Keratinocyte (primary cell): ENCODE data around the gene PITX1. TPM values are rescaled to one million over a fixed set of nuclear protein-coding genes. Genes with fewer than 3 reads are reported as not detected.

ENCODE experiments used
- DNase-seq: peaks from one replicate; pipeline ENCODE4 v3.0.0-alpha.2; 2011; ENCODE audit warnings: low read depth, missing footprints, low spot score
- FAIRE-seq: peaks from 2 replicates; lab custom pipeline; 2011; peaks lifted over from hg19 to GRCh38; lab: Jason Lieb, UNC
- H2AFZ ChIP-seq: 2 replicates; pipeline ENCODE4 v1.6.0; 2012; ENCODE audit warnings: low read length, control low read depth, inconsistent platforms; ENCODE audit not compliant: control insufficient read depth
- H3K27ac ChIP-seq: 2 replicates; pipeline ENCODE4 v1.5.1; 2011; ENCODE audit warnings: low read length; ENCODE audit not compliant: control insufficient read depth, insufficient read depth
- H3K27me3 ChIP-seq: 3 replicates; pipeline ENCODE4 v1.6.0; 2011; ENCODE audit warnings: low read length; ENCODE audit not compliant: control insufficient read depth, insufficient read depth; ENCODE audit errors: extremely low read depth
- H3K36me3 ChIP-seq, 2 experiments: 2 replicates in 1 of 2; 3 replicates in 1 of 2; pipeline ENCODE4 v1.5.1; 2011; ENCODE audit warnings: low read length in 2 of 2, mild to moderate bottlenecking in 1 of 2; ENCODE audit not compliant: control insufficient read depth in 2 of 2, insufficient read depth in 2 of 2; ENCODE audit errors: extremely low read depth in 1 of 2
- H3K4me1 ChIP-seq: 3 replicates; pipeline ENCODE4 v1.5.1; 2011; ENCODE audit warnings: low read length; ENCODE audit not compliant: control insufficient read depth, insufficient read depth; ENCODE audit errors: extremely low read depth
- H3K4me2 ChIP-seq: 3 replicates; pipeline ENCODE4 v1.6.0; 2011; ENCODE audit warnings: low read depth, low read length; ENCODE audit not compliant: control insufficient read depth, insufficient read depth; ENCODE audit errors: extremely low read depth
- H3K4me3 ChIP-seq, 3 experiments: fragments of 200-600 bp in 1 of 3; sonication (generic) in 1 of 3; 2 replicates in 2 of 3; 3 replicates in 1 of 3; pipeline ENCODE4 v1.5.1; 2011 to 2016; ENCODE audit warnings: low read length in 3 of 3, mild to moderate bottlenecking in 3 of 3, control low read depth in 2 of 3, inconsistent platforms in 1 of 3, low read depth in 1 of 3, mixed read lengths in 1 of 3, mixed run types in 1 of 3, moderate library complexity in 1 of 3; ENCODE audit not compliant: control insufficient read depth in 2 of 3, insufficient read depth in 2 of 3; ENCODE audit errors: extremely low read depth in 1 of 3
- H3K79me2 ChIP-seq: 2 replicates; pipeline ENCODE4 v1.6.0; 2012; ENCODE audit warnings: low read length; ENCODE audit not compliant: control insufficient read depth, insufficient read depth
- H3K9ac ChIP-seq: 3 replicates; pipeline ENCODE4 v1.6.0; 2011; ENCODE audit warnings: low read length; ENCODE audit not compliant: control insufficient read depth, insufficient read depth; ENCODE audit errors: extremely low read depth
- H3K9me1 ChIP-seq: 3 replicates; pipeline ENCODE4 v1.6.0; 2011; ENCODE audit warnings: low read length; ENCODE audit not compliant: control insufficient read depth, insufficient read depth; ENCODE audit errors: extremely low read depth
- H3K9me3 ChIP-seq: 2 replicates; pipeline ENCODE4 v1.5.1; 2012; ENCODE audit warnings: low read depth, low read length; ENCODE audit not compliant: control insufficient read depth
- H4K20me1 ChIP-seq: 3 replicates; pipeline ENCODE4 v1.6.0; 2011; ENCODE audit warnings: low read length; ENCODE audit not compliant: control insufficient read depth, insufficient read depth; ENCODE audit errors: extremely low read depth
- CTCF ChIP-seq, 3 experiments: IDR thresholded peaks in 1 of 3; conservative IDR thresholded peaks in 1 of 3; optimal IDR thresholded peaks in 1 of 3; 2 replicates in 2 of 3; 3 replicates in 1 of 3; pipeline versions ENCODE3 to v1.5.1; 2011; ENCODE audit warnings: low read length in 3 of 3, mild to moderate bottlenecking in 3 of 3, moderate library complexity in 2 of 3, control low read depth in 1 of 3, inconsistent platforms in 1 of 3; ENCODE audit not compliant: insufficient read depth in 2 of 3; ENCODE audit errors: extremely low read depth in 1 of 3
- EZH2 ChIP-seq: IDR thresholded peaks from one replicate; pipeline ENCODE4 v1.6.1; 2012; ENCODE audit warnings: inconsistent platforms, mild to moderate bottlenecking, low read length, moderate library complexity
- dilution Hi-C: fragments of 300-500 bp; cut with MboI; formaldehyde crosslinking; loops from one replicate; pipeline ENCODE4 v1.7.0; 2020; ENCODE audit warnings: low sequenced_read_pairs; ENCODE audit not compliant: extremely low pct_ligation_motif_present
- polyA plus RNA-seq, 5 experiments: library from polyadenylated mRNA; depleted of rRNA in 3 of 5; stranded (reverse) in 3 of 5; stranded (forward) in 1 of 5; unstranded in 1 of 5; fragments of >200 nt; gene quantifications; 1 replicate in 1 of 5; 2 replicates in 3 of 5; 3 replicates in 1 of 5; pipeline versions ENCODE4 v1.2.1 to v1.2.3, GENCODE V29; 2011 to 2012; ENCODE audit warnings: missing spikeins in 2 of 5, low read depth in 1 of 5, low replicate concordance in 1 of 5

PITX1 gene
- polyA plus RNA-seq, 1 donor (not counting 4 experiments of a cell fraction or from before 2014, with no cell fraction given) = 0.73 TPM

- H3K4me1 ChIP-seq = no peaks in the 10 kb centered on the region
- H4K20me1 ChIP-seq = no peaks in the 10 kb centered on the region
- TF ChIP-seq CTCF (optimal IDR thresholded peaks at IDR 0.05 in 1 of 3, IDR thresholded peaks at IDR 0.05 in 1 of 3, conservative IDR thresholded peaks at IDR 0.05 in 1 of 3; ENCODE audit: extremely low read depth in 1 of 3, insufficient read depth in 2 of 3, low read length in 3 of 3) = no peak
- TF ChIP-seq EZH2 = peak; percentile 57
- no peak overlapping the region for H3K4me2 ChIP-seq
- H2AFZ ChIP-seq = no peak overlapping the region
- no peaks in the 10 kb centered on the region for H3K36me3 ChIP-seq
- H3K9me3 ChIP-seq = no peaks in the 10 kb centered on the region
- FAIRE-seq (no peak), DNase-seq (no peak)
- dilution Hi-C loops = no loop called here
- no peak overlapping the region for H3K9ac ChIP-seq
- H3K4me3 ChIP-seq = no peak overlapping the region
- H3K79me2 ChIP-seq = no peaks in the 10 kb centered on the region
- H3K27me3 ChIP-seq = peaks cover 85% of the 10 kb centered on the region
- H3K27ac ChIP-seq = no peak overlapping the region
- no peaks in the 10 kb centered on the region for H3K9me1 ChIP-seq
Measured at GRCh38 chr5:135050244-135050767, 16.3 kb upstream of the PITX1 start.

- H3K27ac ChIP-seq = no peak overlapping the region
- DNase-seq = no peak
- H2AFZ ChIP-seq = no peak overlapping the region
- H3K4me3 ChIP-seq = no peak overlapping the region
- H3K36me3 ChIP-seq = no peaks in the 10 kb centered on the region
- H3K9me3 ChIP-seq = no peaks in the 10 kb centered on the region
- H3K9ac ChIP-seq = no peak overlapping the region
- H3K9me1 ChIP-seq = no peaks in the 10 kb centered on the region
- no peak overlapping the region for H3K4me2 ChIP-seq
- no peaks in the 10 kb centered on the region for H3K4me1 ChIP-seq
- dilution Hi-C loops = no loop called here
- no peak for TF ChIP-seq CTCF (optimal IDR thresholded peaks at IDR 0.05 in 1 of 3, IDR thresholded peaks at IDR 0.05 in 1 of 3, conservative IDR thresholded peaks at IDR 0.05 in 1 of 3; ENCODE audit: extremely low read depth in 1 of 3, insufficient read depth in 2 of 3, low read length in 3 of 3)
- TF ChIP-seq EZH2 = no peak
- H4K20me1 ChIP-seq = no peaks in the 10 kb centered on the region
- H3K27me3 ChIP-seq = peaks cover 87% of the 10 kb centered on the region
- no peak for FAIRE-seq
- no peaks in the 10 kb centered on the region for H3K79me2 ChIP-seq
Measured at GRCh38 chr5:135048930-135049329, 14.9 kb upstream of the PITX1 start.
